Measurements from ENCODE around the gene CHTOP.

CHTOP gene

DNA sequence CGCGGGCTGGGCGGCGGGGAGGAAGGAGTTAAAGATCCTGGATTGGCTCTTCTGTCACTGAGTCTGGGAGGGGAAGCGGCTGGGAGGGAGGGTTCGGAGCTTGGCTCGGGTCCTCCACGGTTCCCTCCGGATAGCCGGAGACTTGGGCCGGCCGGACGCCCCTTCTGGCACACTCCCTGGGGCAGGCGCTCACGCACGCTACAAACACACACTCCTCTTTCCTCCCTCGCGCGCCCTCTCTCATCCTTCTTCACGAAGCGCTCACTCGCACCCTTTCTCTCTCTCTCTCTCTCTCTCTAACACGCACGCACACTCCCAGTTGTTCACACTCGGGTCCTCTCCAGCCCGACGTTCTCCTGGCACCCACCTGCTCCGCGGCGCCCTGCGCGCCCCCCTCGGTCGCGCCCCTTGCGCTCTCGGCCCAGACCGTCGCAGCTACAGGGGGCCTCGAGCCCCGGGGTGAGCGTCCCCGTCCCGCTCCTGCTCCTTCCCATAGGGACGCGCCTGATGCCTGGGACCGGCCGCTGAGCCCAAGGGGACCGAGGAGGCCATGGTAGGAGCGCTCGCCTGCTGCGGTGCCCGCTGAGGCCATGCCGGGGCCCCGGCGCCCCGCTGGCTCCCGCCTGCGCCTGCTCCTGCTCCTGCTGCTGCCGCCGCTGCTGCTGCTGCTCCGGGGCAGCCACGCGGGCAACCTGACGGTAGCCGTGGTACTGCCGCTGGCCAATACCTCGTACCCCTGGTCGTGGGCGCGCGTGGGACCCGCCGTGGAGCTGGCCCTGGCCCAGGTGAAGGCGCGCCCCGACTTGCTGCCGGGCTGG is 44.9 kb downstream of the CHTOP start, which contains the start of gene NPR1 (continued):
- TF ChIP-seq ZBTB11 (tag by site-specific recombination; conservative IDR thresholded peaks at IDR 0.05; ENCODE audit: low read depth) (peak; percentile 75), ZSCAN23 (tag by site-specific recombination; IDR thresholded peaks at IDR 0.05) (peak; percentile 71; the same call in 1 of the 2 replicates), ZNF391 (tag by site-specific recombination; IDR thresholded peaks at IDR 0.05; ENCODE audit: borderline replicate concordance, low read depth) (no peak), GLI4 (tag by site-specific recombination; IDR thresholded peaks at IDR 0.05) (peak; percentile 59; the same call in 1 of the 2 replicates), BCL11A (tag by site-specific recombination; IDR thresholded peaks at IDR 0.05; ENCODE audit: low read depth) (no peak), ZNF354C (tag by site-specific recombination; IDR thresholded peaks at IDR 0.05; ENCODE audit: borderline replicate concordance, low read depth) (no peak), ZNF239 (tag by site-specific recombination; IDR thresholded peaks at IDR 0.05) (no peak), OSR2 (tag by site-specific recombination; IDR thresholded peaks at IDR 0.05) (peak; percentile 75), ZFHX2 (tag by site-specific recombination; conservative IDR thresholded peaks at IDR 0.05) (no peak), KLF16 (tag by site-specific recombination; IDR thresholded peaks at IDR 0.05) (peak; percentile 88), ZNF501 (tag by site-specific recombination; IDR thresholded peaks at IDR 0.05) (peak; percentile 64; the same call in 1 of the 2 replicates), EGR2 (tag by site-specific recombination; IDR thresholded peaks at IDR 0.05; ENCODE audit: low read depth) (no peak), ZNF449 (tag by site-specific recombination; IDR thresholded peaks at IDR 0.05) (no peak), ZBTB8A (tag by site-specific recombination; IDR thresholded peaks at IDR 0.05) (peak; percentile 94), ZNF248 (tag by site-specific recombination; IDR thresholded peaks at IDR 0.05) (no peak), ZNF629 (tag by site-specific recombination; IDR thresholded peaks at IDR 0.05) (no peak; the same call in none of the 2 replicates), ZNF664 (tag by site-specific recombination; IDR thresholded peaks at IDR 0.05) (no peak), ZNF513 (tag by site-specific recombination; IDR thresholded peaks at IDR 0.05) (no peak), ZNF561 (tag by site-specific recombination; IDR thresholded peaks at IDR 0.05; ENCODE audit: borderline replicate concordance) (no peak), SP7 (tag by site-specific recombination; IDR thresholded peaks at IDR 0.05) (peak; percentile 74), GLIS1 (tag by site-specific recombination; IDR thresholded peaks at IDR 0.05) (peak; percentile 53), ZNF223 (tag by site-specific recombination; IDR thresholded peaks at IDR 0.05) (no peak), GLI2 (tag by site-specific recombination; IDR thresholded peaks at IDR 0.05; ENCODE audit: borderline replicate concordance, low read depth) (no peak), ZEB2 (tag by site-specific recombination; IDR thresholded peaks at IDR 0.05) (peak; percentile 65; the same call in 1 of the 2 replicates), ZNF184 (tag by site-specific recombination; IDR thresholded peaks at IDR 0.05) (no peak), ZBTB17 (tag by site-specific recombination; IDR thresholded peaks at IDR 0.05) (no peak; the same call in 1 of the 2 replicates), ZNF423 (tag by site-specific recombination; IDR thresholded peaks at IDR 0.05) (peak; percentile 98), ZSCAN16 (tag by site-specific recombination; IDR thresholded peaks at IDR 0.05) (no peak), ZNF596 (tag by site-specific recombination; IDR thresholded peaks at IDR 0.05) (peak; percentile 83), KLF9 (tag by site-specific recombination; IDR thresholded peaks at IDR 0.05; ENCODE audit: low read depth) (0 out of 2 replicates have a peak, but pooled peaks have one; percentile 23)
- TF ChIP-seq, protein P1, sequence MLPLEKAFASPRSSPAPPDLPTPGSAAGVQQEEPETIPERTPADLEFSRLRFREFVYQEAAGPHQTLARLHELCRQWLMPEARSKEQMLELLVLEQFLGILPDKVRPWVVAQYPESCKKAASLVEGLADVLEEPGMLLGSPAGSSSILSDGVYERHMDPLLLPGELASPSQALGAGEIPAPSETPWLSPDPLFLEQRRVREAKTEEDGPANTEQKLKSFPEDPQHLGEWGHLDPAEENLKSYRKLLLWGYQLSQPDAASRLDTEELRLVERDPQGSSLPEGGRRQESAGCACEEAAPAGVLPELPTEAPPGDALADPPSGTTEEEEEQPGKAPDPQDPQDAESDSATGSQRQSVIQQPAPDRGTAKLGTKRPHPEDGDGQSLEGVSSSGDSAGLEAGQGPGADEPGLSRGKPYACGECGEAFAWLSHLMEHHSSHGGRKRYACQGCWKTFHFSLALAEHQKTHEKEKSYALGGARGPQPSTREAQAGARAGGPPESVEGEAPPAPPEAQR (tag by site-specific recombination; IDR thresholded peaks at IDR 0.05) = no peak
- TF ChIP-seq, protein P2, sequence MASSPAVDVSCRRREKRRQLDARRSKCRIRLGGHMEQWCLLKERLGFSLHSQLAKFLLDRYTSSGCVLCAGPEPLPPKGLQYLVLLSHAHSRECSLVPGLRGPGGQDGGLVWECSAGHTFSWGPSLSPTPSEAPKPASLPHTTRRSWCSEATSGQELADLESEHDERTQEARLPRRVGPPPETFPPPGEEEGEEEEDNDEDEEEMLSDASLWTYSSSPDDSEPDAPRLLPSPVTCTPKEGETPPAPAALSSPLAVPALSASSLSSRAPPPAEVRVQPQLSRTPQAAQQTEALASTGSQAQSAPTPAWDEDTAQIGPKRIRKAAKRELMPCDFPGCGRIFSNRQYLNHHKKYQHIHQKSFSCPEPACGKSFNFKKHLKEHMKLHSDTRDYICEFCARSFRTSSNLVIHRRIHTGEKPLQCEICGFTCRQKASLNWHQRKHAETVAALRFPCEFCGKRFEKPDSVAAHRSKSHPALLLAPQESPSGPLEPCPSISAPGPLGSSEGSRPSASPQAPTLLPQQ (tag by site-specific recombination; IDR thresholded peaks at IDR 0.05) = 0 out of 2 replicates have a peak, but pooled peaks have one; percentile 9
